ENCODE measurements around the gene SBNO2. TPM values are rescaled to one million over a fixed set of nuclear protein-coding genes. Genes with fewer than 3 reads are reported as not detected.

The SBNO2 gene
- total and polyA plus RNA-seq, 4 donors: 45.6 to 155 (median 95.9) TPM

GRCh38 chr19:1222394-1222793 lies 48.3 kb upstream of the SBNO2 start:
- no peaks in the 10 kb centered on the region for H3K9me3 ChIP-seq (ENCODE audit: control insufficient read depth in 4 of 4, insufficient read depth in 3 of 4, low read length in 3 of 4)
- no peak overlapping the region for H3K4me3 ChIP-seq
- 91 to 95% methylated on average over 10 to 14 of the region's 14 CpGs for WGBS, 2 donors
- no peaks in the 10 kb centered on the region for H3K27me3 ChIP-seq (ENCODE audit: control insufficient read depth in 3 of 3, insufficient read depth in 3 of 3, low read length in 2 of 3)
- H3K9ac ChIP-seq (ENCODE audit: insufficient read depth in 1 of 2, low read length in 2 of 2): no peak overlapping the region
- no peak for DNase-seq
- no peak overlapping the region for H3K27ac ChIP-seq (ENCODE audit: low read depth in 1 of 2, low read length in 1 of 2)
- TF ChIP-seq, protein P1, sequence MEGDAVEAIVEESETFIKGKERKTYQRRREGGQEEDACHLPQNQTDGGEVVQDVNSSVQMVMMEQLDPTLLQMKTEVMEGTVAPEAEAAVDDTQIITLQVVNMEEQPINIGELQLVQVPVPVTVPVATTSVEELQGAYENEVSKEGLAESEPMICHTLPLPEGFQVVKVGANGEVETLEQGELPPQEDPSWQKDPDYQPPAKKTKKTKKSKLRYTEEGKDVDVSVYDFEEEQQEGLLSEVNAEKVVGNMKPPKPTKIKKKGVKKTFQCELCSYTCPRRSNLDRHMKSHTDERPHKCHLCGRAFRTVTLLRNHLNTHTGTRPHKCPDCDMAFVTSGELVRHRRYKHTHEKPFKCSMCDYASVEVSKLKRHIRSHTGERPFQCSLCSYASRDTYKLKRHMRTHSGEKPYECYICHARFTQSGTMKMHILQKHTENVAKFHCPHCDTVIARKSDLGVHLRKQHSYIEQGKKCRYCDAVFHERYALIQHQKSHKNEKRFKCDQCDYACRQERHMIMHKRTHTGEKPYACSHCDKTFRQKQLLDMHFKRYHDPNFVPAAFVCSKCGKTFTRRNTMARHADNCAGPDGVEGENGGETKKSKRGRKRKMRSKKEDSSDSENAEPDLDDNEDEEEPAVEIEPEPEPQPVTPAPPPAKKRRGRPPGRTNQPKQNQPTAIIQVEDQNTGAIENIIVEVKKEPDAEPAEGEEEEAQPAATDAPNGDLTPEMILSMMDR (IDR thresholded peaks at IDR 0.05; ENCODE audit: control extremely low read depth, extremely low read depth): no peak
- H3K36me3 ChIP-seq (ENCODE audit: control insufficient read depth in 4 of 4, insufficient read depth in 4 of 4, low read length in 4 of 4): peaks cover 0 to 63% (median 10%) of the 10 kb centered on the region in 4 donors
- no peak for ATAC-seq (ENCODE audit: insufficient read depth, low FRiP score)
- H3K4me1 ChIP-seq (ENCODE audit: control insufficient read depth in 5 of 5, insufficient read depth in 5 of 5, low read length in 5 of 5): peaks cover 0 to 6% (median 0%) of the 10 kb centered on the region in 5 donors

GRCh38 chr19:1221904-1222255 lies 47.8 kb upstream of the SBNO2 start:
- no peak overlapping the region for H3K9ac ChIP-seq (ENCODE audit: insufficient read depth in 1 of 2, low read length in 2 of 2)
- H3K4me3 ChIP-seq: no peak overlapping the region

DNA sequence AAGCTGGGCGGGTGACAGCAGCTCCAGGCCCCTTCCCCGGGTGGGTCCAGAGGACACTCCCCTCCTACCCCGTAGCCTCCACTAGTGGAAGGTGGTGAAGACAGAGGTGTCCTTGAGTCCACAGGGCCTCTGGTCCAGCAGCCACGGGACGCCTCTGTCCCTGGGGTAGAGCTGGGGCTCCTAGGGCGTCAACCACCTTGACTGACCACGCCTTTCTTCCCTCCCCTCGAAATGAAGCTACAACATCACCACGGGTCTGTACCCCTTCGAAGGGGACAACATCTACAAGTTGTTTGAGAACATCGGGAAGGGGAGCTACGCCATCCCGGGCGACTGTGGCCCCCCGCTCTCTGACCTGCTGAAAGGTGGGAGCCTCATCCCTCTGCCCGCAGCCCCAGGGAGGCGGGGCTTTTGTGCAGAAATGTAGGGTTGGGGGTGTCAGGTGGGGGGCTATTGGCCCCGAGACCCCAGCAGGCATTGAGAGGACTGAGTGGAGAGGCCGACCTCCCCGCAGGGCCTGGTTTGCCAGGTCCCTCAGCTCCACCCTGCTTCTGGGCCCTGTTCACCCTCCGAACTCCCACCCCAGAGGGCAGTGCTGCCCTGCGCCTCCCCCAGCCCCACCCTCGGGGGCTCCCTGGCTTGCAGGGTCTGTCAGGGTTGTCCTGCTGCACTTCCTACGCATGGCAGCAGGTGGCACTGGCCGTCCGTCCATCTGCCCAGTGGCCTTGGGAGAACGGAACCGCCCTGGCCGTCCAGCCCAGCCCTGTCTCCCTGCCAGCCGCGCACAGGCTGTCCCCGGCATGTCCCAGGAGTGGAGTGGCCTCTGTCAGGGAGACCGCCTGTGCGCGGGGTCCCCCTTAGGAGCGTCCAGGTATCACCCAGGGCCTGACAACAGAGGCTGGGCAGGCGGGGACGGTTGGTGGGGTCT lies 47.2 kb upstream of the SBNO2 start:
- no peak overlapping the region for H3K4me3 ChIP-seq
- no peaks in the 10 kb centered on the region for H3K9me3 ChIP-seq (ENCODE audit: control insufficient read depth in 4 of 4, insufficient read depth in 3 of 4, low read length in 3 of 4)
- peaks cover 0 to 6% (median 0%) of the 10 kb centered on the region in 5 donors for H3K4me1 ChIP-seq (ENCODE audit: control insufficient read depth in 5 of 5, insufficient read depth in 5 of 5, low read length in 5 of 5)
- H3K27me3 ChIP-seq (ENCODE audit: control insufficient read depth in 3 of 3, insufficient read depth in 3 of 3, low read length in 2 of 3): no peaks in the 10 kb centered on the region
- peak; percentile 59 to 72 (median 61) for DNase-seq
- no peak overlapping the region for H3K27ac ChIP-seq (ENCODE audit: low read depth in 1 of 2, low read length in 1 of 2)
- 74 to 83% methylated on average over 38 of the region's 38 CpGs for WGBS, 2 donors
- TF ChIP-seq, protein P1 (IDR thresholded peaks at IDR 0.05; ENCODE audit: control extremely low read depth, extremely low read depth): peak; percentile 18
- no peak for ATAC-seq (ENCODE audit: insufficient read depth, low FRiP score)
- peaks cover 0 to 52% (median 10%) of the 10 kb centered on the region in 4 donors for H3K36me3 ChIP-seq (ENCODE audit: control insufficient read depth in 4 of 4, insufficient read depth in 4 of 4, low read length in 4 of 4)
- H3K9ac ChIP-seq (ENCODE audit: insufficient read depth in 1 of 2, low read length in 2 of 2): no peak overlapping the region

More at GRCh38 chr19:1221904-1222255, 47.8 kb upstream of the SBNO2 start:
- Histone ChIP-seq H3K27ac (ENCODE audit: low read depth in 1 of 2, low read length in 1 of 2) (no peak overlapping the region), H3K4me1 (ENCODE audit: control insufficient read depth in 5 of 5, insufficient read depth in 5 of 5, low read length in 5 of 5) (peaks cover 0 to 6% (median 0%) of the 10 kb centered on the region in 5 donors), H3K36me3 (ENCODE audit: control insufficient read depth in 4 of 4, insufficient read depth in 4 of 4, low read length in 4 of 4) (peaks cover 0 to 59% (median 10%) of the 10 kb centered on the region in 4 donors), H3K27me3 (ENCODE audit: control insufficient read depth in 3 of 3, insufficient read depth in 3 of 3, low read length in 2 of 3) (no peaks in the 10 kb centered on the region), H3K9me3 (ENCODE audit: control insufficient read depth in 4 of 4, insufficient read depth in 3 of 4, low read length in 3 of 4) (no peaks in the 10 kb centered on the region)
- 93% methylated on average over 22 of the region's 22 CpGs for WGBS, 2 donors
- TF ChIP-seq, protein P1 (IDR thresholded peaks at IDR 0.05; ENCODE audit: control extremely low read depth, extremely low read depth): no peak
- DNase-seq (no peak), ATAC-seq (ENCODE audit: insufficient read depth, low FRiP score) (no peak)
